SH-SY5Y (cell line): ENCODE results near the gene RCAN1.

Experiments used
- GATA2 ChIP-seq: IDR thresholded peaks from 2 replicates; pipeline ENCODE4 v1.6.1; 2011; ENCODE audit warnings: mild to moderate bottlenecking, low read depth, low read length
- GATA3 ChIP-seq: IDR thresholded peaks from 2 replicates; pipeline ENCODE4 v1.6.1; 2011; ENCODE audit warnings: low read depth, mild to moderate bottlenecking, low read length, moderate library complexity

DNA sequence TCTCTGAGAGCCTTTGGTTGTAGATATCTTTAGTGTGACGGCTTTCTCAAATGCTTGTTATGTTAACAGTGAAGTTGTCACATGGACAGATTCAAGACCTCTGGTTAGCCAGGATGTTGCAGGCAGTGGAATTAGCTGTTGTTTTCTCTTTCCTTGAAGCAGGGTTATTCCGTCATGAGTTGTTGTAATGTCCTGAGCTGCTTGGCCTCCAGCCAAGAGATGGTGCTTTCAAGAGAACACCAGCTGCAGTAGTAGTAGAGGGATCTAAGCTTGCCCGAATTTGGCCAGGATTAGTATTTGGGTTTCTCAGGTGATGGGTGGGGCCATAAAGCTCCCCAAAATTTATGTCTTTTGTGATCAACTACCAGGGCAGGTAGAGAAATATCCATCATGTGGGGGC, 116.3 kb downstream of the RCAN1 start:
- TF ChIP-seq GATA2: no peak
- TF ChIP-seq GATA3: no peak
